Sigmoid colon (tissue), 4 donors: ENCODE data around the gene NRM.

Experiments used
- CTCF ChIP-seq, 4 experiments: fragments of 450-650 bp in 3 of 4; fragments of 200-600 bp in 1 of 4; IDR thresholded peaks; one replicate each; pipeline ENCODE4 v1.5.1; 2016 to 2019; ENCODE audit warnings: antibody characterized with exemption in 4 of 4, mild to moderate bottlenecking in 3 of 4, moderate library complexity in 2 of 4
- POLR2AphosphoS5 ChIP-seq, 4 donors: sonication (generic); formaldehyde crosslinking; IDR thresholded peaks; one replicate each; pipeline ENCODE4 v1.6.1; 2017; ENCODE audit warnings: antibody characterized with exemption in 4 of 4

GRCh38 chr6:30726506-30727413, 36.0 kb upstream of the NRM start:
- TF ChIP-seq CTCF (IDR thresholded peaks at IDR 0.05) (no peak), POLR2AphosphoS5 (IDR thresholded peaks at IDR 0.05) (no peak)
